ENCODE measurements around the gene BRME1. TPM values are rescaled to one million over a fixed set of nuclear protein-coding genes. Genes with fewer than 3 reads are reported as not detected.

Gene BRME1
- 3.0 TPM for polyA plus RNA-seq (ENCODE audit: insufficient read length)

- DNase-seq (ENCODE audit: low read depth), result peak; percentile 67
These were observed at the start of gene BRME1, which contains the start of gene CC2D1A for GRCh38 chr19:13905634-13906520. Gene BRME1 (minus strand): TSS chr19:13906117. CDS start chr19:13904892, 1,225 bp downstream. Gene CC2D1A (plus strand): TSS chr19:13906201. CDS start chr19:13906442, 241 bp downstream.

GRCh38 chr19:13954185-13954584 is 48.3 kb upstream of the BRME1 start:
- no peak for DNase-seq (ENCODE audit: low read depth)

- DNase-seq (ENCODE audit: low read depth), result no peak
These were observed 47.1 kb upstream of the BRME1 start for GRCh38 chr19:13952931-13953531.

DNA sequence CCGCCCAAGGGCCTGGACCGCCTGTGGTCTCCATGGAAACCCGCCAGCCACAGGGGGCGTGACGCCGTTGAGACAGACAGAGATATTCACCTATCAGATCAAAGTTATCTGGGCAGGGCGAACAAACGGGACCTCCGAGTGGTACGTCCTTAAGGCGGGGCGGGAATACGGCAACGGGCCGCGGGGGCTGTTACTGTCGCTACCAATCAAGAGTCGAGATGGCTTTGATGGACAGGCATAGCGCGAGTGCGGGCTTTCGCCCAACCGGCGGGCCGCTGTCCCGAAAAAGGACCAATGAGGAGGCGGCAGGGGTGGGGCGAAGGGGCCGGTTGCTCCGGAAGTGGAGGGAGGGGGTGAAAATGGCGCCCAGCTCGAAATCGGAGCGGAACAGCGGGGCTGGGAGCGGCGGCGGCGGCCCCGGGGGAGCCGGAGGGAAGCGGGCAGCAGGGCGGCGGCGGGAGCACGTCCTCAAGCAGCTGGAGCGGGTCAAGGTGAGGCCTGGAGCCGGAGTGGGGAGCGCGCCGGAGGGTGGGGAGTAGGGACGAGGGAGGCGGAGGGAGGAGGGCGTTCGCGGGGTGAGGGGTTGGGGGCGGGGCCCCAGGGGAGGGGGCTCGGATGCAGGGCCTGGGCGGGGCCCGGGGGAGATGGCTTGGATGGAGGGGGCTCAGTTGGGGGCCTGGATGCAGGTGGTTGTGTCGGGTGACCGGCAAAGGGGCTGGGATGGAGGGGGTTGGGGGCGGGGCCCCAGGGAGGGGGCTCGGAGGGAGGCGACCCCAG is 46.4 kb upstream of the BRME1 start, which contains the start of gene DCAF15:
Gene DCAF15, plus strand, starts transcription at position 356 of the 777 bp plus-strand sequence. Its CDS starts 4 bp downstream, at position 360.
- peak; percentile 99 for DNase-seq (ENCODE audit: low read depth)

DNA sequence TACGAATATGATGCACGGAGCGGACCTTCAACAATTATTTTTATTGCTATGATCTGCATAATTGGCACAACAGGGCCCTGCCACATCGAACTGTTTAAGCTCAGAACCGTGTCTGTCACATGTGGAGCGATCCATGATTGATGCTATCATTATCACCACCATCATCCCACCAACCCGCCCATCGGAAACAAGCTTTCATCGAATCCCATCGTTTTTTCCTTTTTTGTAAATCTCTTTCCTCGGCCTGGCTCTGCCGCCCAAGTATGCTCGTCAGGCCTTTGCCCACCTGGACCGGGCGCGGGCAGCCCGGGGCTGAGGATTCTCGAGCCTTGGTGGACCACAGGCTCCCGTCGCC is 45.9 kb upstream of the BRME1 start:
- DNase-seq (ENCODE audit: low read depth), result no peak

- DNase-seq (ENCODE audit: low read depth), result no peak
These were observed 45.1 kb upstream of the BRME1 start for GRCh38 chr19:13951043-13951442.

DNA sequence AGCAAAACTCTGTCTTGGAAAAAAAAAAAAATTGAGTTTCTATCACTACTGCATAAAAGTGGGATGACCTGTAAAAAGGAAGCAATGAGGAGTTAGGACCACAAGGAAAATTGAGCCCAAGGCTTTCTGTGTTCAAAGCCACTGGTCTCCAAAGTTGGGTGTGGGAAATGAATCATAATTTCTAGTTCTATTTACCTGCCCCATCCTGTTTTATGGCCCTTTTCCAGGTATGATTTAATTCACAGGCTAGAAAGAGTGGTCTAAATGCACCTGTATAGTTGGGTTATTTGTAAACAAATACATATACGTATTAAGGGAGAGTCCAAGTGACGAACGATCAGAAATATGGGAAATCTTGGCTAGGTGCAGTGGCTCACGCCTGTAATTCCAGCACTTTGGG is 40.5 kb upstream of the BRME1 start:
- no peak for DNase-seq (ENCODE audit: low read depth)

GRCh38 chr19:13942023-13942684 is 36.2 kb upstream of the BRME1 start:
- no peak for DNase-seq (ENCODE audit: low read depth)

DNA sequence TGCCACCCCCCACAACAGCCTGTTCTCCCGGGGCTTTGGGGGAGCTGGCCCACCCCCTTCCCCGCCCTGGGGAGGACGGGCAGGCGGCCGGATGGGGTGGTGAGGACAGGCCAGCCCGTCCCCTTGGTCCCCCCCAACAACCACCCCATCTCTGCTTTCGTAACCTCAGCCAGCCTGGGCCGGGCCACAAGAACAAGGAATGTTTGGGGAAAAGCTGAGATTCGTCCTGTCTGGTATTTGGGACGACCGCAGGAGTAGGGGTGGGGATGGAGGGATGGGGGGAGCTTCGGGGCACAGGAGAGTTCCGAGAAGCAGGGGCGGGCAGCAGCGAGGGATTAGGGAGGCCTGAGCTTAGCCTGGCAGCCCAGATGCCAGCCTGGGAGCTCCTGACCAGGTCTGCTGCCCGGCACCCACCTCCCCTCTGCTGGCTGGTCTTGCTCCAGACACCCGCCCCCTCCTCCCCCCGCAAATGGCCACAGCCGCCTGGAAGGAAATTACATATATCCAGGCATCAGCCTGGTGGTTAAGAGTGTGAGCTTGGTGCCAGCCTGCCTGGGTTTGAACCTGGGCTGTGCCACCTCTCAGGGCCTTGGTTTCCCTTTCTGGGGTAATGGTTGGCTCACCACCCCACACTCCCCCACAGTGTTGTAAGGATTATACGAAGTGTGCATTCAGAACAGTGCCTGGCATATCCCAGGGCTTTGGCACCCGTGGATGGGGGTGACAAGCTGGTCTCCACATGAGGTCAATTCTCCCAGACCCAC is 32.6 kb upstream of the BRME1 start, which contains the start of gene PODNL1:
Gene PODNL1, minus strand, starts transcription at position 117 of the 764 bp plus-strand sequence. CDS start 236 bp downstream, outside the sequence.
- no peak for DNase-seq (ENCODE audit: low read depth)

DNA sequence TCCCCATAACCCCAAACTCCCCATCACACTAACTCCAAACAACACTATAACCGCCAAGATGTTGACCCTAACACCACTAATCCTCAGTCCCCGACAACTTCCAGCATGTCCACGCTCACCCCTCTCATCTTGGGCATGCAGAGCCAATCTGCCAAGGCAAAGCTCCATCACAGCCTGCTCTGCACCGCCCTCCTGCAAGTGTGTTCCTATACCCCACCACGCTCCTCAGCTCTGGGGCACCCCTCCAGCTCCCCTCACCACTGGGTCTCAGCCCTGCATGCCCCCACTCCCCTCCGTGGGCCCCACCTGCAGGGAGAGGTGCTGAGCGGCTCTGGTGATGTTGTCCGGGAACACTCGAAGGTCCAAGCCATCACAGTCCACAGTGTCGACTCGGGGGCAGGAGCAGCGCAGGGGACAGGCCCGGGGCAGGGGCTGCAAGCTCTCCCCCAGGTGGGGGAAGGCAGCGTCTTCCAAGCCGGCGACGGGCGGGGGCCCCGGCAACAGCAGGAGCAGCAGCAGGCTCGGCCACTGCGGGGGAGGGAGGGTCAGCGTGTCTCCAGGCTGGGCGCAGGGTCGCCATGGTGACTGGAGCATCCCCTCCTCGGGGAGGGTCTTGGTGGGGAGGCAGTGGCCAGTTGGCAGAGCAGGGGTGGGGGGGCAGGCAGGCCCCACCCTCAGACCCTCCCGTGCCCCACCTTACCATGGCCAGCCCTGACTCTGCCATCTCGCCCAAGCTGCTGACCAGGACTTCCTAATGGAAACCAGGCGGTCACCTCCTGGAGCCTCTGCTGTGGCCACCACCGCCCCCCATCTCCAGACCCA is 31.8 kb upstream of the BRME1 start:
- DNase-seq (ENCODE audit: low read depth), result no peak

GRCh38 chr19:13935765-13936510 is 30.0 kb upstream of the BRME1 start:
- DNase-seq (ENCODE audit: low read depth), result no peak

- DNase-seq (ENCODE audit: low read depth), result no peak
These were observed 28.8 kb upstream of the BRME1 start for GRCh38 chr19:13934785-13935109.

GRCh38 chr19:13932911-13933393 is 27.0 kb upstream of the BRME1 start:
- no peak for DNase-seq (ENCODE audit: low read depth)

- no peak for DNase-seq (ENCODE audit: low read depth)
These were observed 26.3 kb upstream of the BRME1 start for GRCh38 chr19:13932149-13932637.

DNA sequence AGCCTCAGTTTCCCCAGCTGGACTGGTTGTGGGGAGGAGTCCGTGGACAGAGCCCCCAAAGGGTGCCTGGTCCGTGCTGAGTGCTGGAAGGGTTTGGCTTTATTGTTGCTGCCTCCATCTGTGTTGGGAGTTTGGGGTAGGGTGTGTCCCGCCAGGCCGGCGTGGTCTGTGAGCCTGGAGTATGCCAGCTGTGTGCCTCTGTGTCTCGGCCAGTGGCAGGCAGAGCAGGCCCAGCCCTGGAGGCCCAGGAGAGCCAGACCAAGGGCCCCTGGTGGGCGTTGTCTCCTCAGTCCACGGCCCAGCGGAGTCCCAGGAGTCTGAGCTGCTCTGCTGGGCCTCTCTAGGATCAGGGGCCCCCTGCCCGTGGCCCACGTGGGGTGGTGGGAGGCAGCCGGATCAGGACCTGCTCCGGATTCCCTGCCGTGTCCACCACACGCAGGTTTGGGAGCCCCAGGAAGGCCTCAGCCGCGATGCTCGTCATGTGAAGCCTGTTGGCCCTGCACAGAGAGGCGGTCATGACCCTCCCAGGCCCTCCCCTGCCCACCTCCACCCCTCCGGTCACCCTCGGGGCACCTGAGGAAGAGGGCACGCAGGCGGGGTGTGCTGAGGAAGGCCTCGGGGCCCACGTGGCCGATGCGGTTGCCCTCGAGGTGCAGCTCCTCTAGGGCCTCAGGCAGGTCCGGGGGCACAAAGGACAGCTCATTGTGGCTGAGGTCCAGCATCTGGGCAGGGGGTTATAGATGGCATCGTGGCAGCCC is 25.7 kb upstream of the BRME1 start:
- no peak for DNase-seq (ENCODE audit: low read depth)

- DNase-seq (ENCODE audit: low read depth), result no peak
These were observed 24.5 kb upstream of the BRME1 start for GRCh38 chr19:13930402-13930801.

DNA sequence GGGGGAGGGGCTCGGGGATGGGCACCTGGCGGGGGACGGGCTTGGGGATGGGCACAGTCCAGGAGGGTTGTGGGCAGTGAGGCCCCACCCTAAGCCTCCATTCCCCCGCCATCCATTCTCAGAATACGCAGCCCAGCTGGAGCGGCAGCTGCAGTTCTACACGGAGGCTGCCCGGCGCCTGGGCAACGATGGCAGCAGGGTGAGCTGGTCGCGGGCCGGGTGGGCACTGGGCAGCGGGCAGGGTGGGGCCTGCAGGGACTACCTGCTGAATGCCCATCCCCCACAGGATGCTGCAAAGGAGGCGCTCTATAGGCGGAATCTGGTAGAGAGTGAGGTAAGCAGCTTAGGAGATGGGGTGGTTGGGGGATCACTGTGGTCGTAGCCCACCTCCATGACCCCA is 24.0 kb upstream of the BRME1 start:
- no peak for DNase-seq (ENCODE audit: low read depth)

DNA sequence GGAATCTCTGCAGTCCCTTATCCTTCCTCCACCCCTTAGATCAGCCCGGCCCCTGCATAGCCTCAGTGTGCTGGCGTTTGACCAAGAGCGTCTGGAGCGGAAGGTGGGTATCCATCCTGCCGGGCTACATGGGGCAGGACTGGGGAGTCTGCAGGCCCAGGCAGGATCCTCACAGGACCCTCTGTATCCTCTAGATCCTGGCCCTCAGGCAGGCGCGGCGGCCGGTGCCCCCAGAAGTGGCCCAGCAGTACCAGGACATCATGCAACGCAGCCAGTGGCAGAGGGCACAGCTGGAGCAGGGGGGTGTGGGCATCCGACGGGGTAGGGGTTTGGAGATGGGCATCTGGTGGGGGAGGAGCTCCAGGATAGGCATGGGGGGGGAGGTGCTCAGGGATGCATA is 23.4 kb upstream of the BRME1 start:
- DNase-seq (ENCODE audit: low read depth), result no peak

Measured in forelimb muscle (tissue), 1 donor.